Lower leg skin (tissue), 4 donors: ENCODE measurements around the gene PYGB. TPM values are rescaled to one million over a fixed set of nuclear protein-coding genes. Genes with fewer than 3 reads are reported as not detected.

ENCODE experiments used
- DNase-seq, 2 donors: peaks; one replicate each; pipeline ENCODE4 v3.0.0-alpha.2; 2019; ENCODE audit warnings: low spot score in 2 of 2
- H3K4me3 ChIP-seq: fragments of 200-600 bp; sonication (generic); 2 replicates; pipeline ENCODE4 v1.5.1; 2017; ENCODE audit warnings: mild to moderate bottlenecking, low read depth; ENCODE audit not compliant: poor library complexity, severe bottlenecking
- POLR2A ChIP-seq, 2 donors: fragments of 450-650 bp; IDR thresholded peaks; one replicate each; pipeline ENCODE4 v1.6.1; 2016 to 2017; ENCODE audit warnings: antibody characterized with exemption in 2 of 2, mild to moderate bottlenecking in 1 of 2, moderate library complexity in 1 of 2
- WGBS, 2 donors: methylation state at CpG; one replicate each; pipeline ENCODE4 v1.1.5; 2018; 5-methylcytosine and 5-hydroxymethylcytosine counted together
- intact Hi-C: fragments of 100-400 bp; cut with DNase I; formaldehyde crosslinking; loops from one replicate; pipeline ENCODE4 v1.15.0; 2023; ENCODE audit warnings: low total_unique reads
- total RNA-seq, 4 donors: library from RNA; depleted of rRNA; stranded (reverse); fragments of >200 nt; gene quantifications; one replicate each; pipeline ENCODE4 v1.1.0, GENCODE V29; 2016
- TF ChIP-seq, protein P1 (sequence below), 3 donors: fragments of 450-650 bp; IDR thresholded peaks; one replicate each; pipeline ENCODE4 v1.5.1; 2016; ENCODE audit warnings: antibody characterized with exemption in 3 of 3, mild to moderate bottlenecking in 3 of 3, moderate library complexity in 2 of 3

Gene PYGB
- total RNA-seq, 4 donors from 2014 or later, result 99.0 to 308 (median 194) TPM

DNA sequence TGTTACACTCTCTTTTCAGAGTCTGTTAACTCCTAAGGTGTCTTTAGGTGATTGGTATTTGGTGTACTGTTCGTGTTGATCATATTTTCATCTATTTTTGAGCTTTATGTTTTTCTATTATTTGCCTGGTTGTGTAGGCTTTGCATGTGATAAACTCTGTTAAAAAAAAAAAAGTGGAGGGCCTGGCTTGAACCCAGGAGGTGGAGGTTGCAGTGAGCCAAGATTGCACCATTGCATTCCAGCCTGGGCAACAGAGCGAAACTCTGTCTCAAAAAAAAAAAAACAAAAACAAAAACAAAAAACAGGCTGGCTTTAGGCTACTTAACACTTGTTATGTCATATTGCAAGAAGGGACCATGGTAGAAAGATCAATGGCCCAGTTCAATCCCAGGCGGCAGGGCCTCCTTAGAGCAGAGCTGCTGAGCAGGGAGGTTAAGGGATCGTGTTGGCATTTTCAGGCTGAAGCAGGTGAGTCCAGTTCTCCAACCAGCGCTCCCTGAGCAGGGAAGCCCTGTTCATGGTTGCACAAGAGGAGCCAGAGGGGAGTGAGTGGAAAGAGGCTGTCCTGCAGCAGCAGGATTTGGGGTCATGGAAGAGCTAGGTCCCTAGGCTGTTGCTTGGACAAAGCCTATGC is 8.5 kb downstream of the PYGB start:
- TF ChIP-seq, protein P1, sequence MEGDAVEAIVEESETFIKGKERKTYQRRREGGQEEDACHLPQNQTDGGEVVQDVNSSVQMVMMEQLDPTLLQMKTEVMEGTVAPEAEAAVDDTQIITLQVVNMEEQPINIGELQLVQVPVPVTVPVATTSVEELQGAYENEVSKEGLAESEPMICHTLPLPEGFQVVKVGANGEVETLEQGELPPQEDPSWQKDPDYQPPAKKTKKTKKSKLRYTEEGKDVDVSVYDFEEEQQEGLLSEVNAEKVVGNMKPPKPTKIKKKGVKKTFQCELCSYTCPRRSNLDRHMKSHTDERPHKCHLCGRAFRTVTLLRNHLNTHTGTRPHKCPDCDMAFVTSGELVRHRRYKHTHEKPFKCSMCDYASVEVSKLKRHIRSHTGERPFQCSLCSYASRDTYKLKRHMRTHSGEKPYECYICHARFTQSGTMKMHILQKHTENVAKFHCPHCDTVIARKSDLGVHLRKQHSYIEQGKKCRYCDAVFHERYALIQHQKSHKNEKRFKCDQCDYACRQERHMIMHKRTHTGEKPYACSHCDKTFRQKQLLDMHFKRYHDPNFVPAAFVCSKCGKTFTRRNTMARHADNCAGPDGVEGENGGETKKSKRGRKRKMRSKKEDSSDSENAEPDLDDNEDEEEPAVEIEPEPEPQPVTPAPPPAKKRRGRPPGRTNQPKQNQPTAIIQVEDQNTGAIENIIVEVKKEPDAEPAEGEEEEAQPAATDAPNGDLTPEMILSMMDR (IDR thresholded peaks at IDR 0.05), result no peak
- no peak for TF ChIP-seq POLR2A (IDR thresholded peaks at IDR 0.05)
- intact Hi-C loops, result no loop called here
- peak in 1 of 2 donors; percentile 83 for DNase-seq
- no peak overlapping the region for H3K4me3 ChIP-seq
- 50 to 60% methylated on average over 5 of the region's 5 CpGs for WGBS, 2 donors

DNA sequence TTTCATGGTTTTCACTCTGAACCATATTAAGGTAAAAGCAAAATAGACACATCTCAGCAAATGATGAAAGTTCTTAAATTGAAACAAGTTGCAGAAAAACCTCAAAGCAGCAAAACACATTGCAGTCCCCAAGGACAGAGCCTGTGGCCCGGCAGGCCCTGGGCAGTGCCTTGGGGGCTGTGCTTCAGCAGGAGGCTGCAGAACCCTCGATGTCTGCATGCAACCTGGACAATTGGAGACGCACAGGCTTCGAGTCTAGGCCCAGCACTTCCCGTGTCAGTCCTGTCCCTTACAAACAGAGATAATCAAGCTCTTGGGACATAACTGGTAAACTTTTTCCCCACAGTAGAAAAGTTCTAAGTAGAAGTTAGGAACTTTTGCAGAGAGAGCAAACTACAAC is 9.2 kb downstream of the PYGB start:
- 93 to 97% methylated on average over 5 of the region's 5 CpGs for WGBS, 2 donors
- H3K4me3 ChIP-seq, result no peak overlapping the region
- no peak for TF ChIP-seq POLR2A (IDR thresholded peaks at IDR 0.05)
- TF ChIP-seq, protein P1 (IDR thresholded peaks at IDR 0.05), result no peak
- DNase-seq, result no peak
- intact Hi-C loops, result no loop called here

DNA sequence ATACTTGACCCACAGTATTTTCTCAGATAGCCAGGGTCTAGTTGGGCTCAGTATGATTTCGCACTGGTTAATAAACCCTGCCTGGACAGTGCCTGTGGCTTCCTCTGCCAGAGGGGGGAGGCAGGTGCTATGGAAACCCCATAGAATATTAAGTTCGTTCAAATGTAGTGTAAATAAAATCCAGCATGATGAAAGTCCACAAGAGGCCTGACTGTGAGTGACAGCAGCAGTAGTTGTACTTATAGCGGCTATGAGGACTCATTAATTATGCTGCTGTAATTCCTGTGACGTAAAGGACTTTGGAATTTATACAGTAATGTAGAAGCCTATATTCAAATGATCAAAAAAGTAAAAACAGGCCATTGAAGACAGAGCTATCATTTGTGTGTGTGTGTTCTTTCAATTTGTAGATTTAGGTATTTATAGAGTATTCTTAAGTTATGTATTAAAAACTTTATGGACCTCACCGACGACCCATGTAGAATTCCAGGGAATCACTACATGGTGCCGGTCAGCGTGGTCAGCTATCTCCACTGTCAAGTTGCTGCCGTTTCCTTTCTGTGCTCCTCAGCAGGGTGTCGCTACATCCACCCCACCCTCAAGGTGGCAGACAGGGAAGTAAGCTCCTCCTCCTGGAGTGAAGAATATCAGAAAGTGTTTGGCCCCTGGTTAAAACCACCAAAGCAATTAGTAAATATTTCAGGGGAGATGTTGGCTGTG is 10.0 kb downstream of the PYGB start:
- no peak for TF ChIP-seq POLR2A (IDR thresholded peaks at IDR 0.05)
- TF ChIP-seq, protein P1 (IDR thresholded peaks at IDR 0.05), result no peak
- no peak for DNase-seq
- no peak overlapping the region for H3K4me3 ChIP-seq
- WGBS, 2 donors, result 86 to 93% methylated on average over 10 of the region's 10 CpGs
- intact Hi-C loops, result no loop called here

DNA sequence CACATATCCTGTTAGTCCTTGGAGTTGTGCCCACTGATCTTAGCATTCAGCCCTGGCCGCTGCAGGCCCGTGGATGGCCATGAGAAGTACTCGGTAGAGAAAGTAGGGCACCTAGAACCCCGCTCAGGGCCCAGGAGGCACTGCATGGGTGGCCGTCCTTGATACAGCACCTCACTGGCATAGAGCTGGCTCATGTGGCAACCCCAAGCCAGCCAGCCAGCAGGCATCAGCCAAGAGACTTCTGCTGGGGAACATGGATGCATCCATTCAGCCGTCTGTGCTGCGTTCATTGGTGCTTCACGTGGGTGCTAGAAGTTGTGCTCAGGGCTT is 10.6 kb downstream of the PYGB start:
- DNase-seq, result no peak
- 76 to 77% methylated on average over 7 to 8 of the region's 8 CpGs for WGBS, 2 donors
- H3K4me3 ChIP-seq, result no peak overlapping the region
- intact Hi-C loops, result no loop called here
- TF ChIP-seq, protein P1 (IDR thresholded peaks at IDR 0.05), result no peak
- TF ChIP-seq POLR2A (IDR thresholded peaks at IDR 0.05), result no peak

DNA sequence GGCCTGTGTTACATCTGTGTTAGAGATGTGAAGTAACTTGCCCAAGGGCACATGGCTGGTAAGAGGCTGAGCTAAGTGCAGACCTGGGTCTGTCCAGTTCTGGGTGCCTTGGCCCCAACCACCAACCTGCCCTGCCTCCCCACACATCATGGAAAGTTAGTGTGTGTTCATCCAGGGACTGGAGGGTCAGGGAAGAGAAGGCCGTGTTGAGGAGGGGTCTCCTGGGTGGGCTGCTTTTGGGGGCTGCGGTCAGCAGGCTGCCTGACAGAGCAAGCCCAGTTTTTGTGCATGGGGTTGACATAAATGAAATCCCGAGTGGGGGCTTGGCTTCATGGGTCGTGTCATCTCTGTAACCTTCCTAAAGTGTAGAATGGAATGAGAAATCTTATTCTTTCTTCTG is 10.9 kb downstream of the PYGB start:
- DNase-seq, result peak in 1 of 2 donors; percentile 72
- no peak overlapping the region for H3K4me3 ChIP-seq
- WGBS, 2 donors, result 71 to 83% methylated on average over 4 of the region's 4 CpGs
- TF ChIP-seq, protein P1 (IDR thresholded peaks at IDR 0.05), result no peak
- TF ChIP-seq POLR2A (IDR thresholded peaks at IDR 0.05), result no peak
- intact Hi-C loops, result no loop called here
